Femur (tissue), 1 donor: Measurements from ENCODE around the gene SFXN1.

ENCODE experiments used
- DNase-seq: peaks from one replicate; pipeline ENCODE4 v3.0.0-alpha.2; 2017

Gene SFXN1

GRCh38 chr5:175576096-175576495 lies 97.7 kb downstream of the SFXN1 start:
- DNase-seq: no peak

- no peak for DNase-seq
Observed at GRCh38 chr5:175576591-175576990, 98.2 kb downstream of the SFXN1 start.
